ENCODE results near the gene SLC26A11. TPM values are rescaled to one million over a fixed set of nuclear protein-coding genes. Genes with fewer than 3 reads are reported as not detected.

Gene SLC26A11
- total RNA-seq, 1 experiment from 2014 or later = 26.5 TPM

DNA sequence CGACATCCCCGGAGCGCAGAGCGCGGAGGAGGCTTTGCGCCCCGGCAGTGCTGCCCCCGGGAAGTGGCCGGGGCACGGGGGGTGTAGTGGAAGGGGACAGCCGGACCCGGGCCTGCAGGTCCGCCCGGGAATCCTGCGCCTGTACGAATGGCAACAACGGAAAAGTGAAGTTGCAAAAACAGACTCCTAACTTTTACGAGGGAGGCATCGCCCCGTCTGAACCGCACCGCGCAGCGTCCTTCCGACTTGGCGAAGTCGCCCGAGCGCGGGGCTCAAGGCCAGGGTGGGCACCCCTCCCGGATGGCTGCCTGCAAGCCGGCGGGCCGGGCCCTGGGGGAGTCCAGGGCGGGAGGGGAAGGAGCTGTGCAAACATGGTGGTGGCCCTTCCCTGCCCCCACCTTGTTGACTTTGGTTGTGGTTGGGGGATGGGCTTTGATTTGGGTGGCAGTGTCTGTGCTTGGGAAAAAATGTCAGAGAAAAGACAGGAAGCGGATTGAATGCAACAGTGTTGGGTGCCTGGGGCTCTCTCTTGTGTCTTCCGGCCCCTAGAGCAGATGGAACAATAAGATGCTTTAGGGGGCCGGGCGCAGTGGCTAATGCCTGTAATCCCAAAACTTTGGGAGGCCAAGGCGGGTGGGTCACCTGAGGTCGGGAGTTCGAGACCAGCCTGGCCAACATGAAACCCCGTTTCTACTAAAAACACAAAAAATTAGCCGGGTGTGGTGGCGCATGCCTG, 41.1 kb downstream of the SLC26A11 start:
- no peaks in the 10 kb centered on the region for H3K79me2 ChIP-seq (ENCODE audit: insufficient read depth, low read length)
- WGBS (ENCODE audit: extremely low coverage, insufficient read length, low lambda C conversion rate) = no CpG with 5 or more reads among the region's 45 CpGs
- H4K8ac ChIP-seq (replicated peaks; ENCODE audit: insufficient read length, low read depth, low read length) = no peak overlapping the region
- H3K27me3 ChIP-seq (ENCODE audit: insufficient read depth, low read length) = no peaks in the 10 kb centered on the region
- H3K4me2 ChIP-seq (ENCODE audit: insufficient read depth, insufficient read length, low read length) = peak overlapping the region; percentile 31
- Mint-ChIP-seq H3K27ac (peak overlapping the region; percentile 83 to 87 (median 83)), H3K36me3 (ENCODE audit: insufficient read depth in 1 of 3, low read depth in 3 of 3) (peaks cover 12 to 17% (median 13%) of the 10 kb centered on the region in 3 experiments), H3K4me3 (peak overlapping the region; percentile 67 to 88), H3K4me1 (peaks cover 40 to 52% of the 10 kb centered on the region in 2 experiments), H3K9me3 (no peaks in the 10 kb centered on the region; a peak in 1 of 5 replicates), H3K27me3 (ENCODE audit: low read depth) (no peaks in the 10 kb centered on the region)
- no peaks in the 10 kb centered on the region for H4K20me1 ChIP-seq (ENCODE audit: control insufficient read depth, insufficient read depth, insufficient read length)
- no peak overlapping the region for H3K56ac ChIP-seq (ENCODE audit: insufficient read length, low read depth, low read length)
- no peak overlapping the region for H4K5ac ChIP-seq (ENCODE audit: insufficient read length, low read depth, low read length)
- DNase-seq = peak; percentile 95
- no peak overlapping the region for H2BK120ac ChIP-seq (ENCODE audit: low read depth, low read length, poor library complexity, severe bottlenecking)
- H3K23me2 ChIP-seq (ENCODE audit: insufficient read length, low read depth, low read length, poor library complexity, severe bottlenecking) = no peaks in the 10 kb centered on the region
- H3K4ac ChIP-seq (ENCODE audit: low read depth, low read length) = peak overlapping the region; percentile 67; the same call in 1 of the 2 replicates
- H3K18ac ChIP-seq (ENCODE audit: insufficient read length, low read depth, low read length) = peak overlapping the region; percentile 1
- H2BK15ac ChIP-seq (ENCODE audit: low read depth, low read length) = no peak overlapping the region
- no peak overlapping the region for H2BK20ac ChIP-seq (ENCODE audit: low read depth, low read length, poor library complexity, severe bottlenecking)
- H3K9ac ChIP-seq (ENCODE audit: extremely low read depth, insufficient read length, low read length) = peak overlapping the region; percentile 88
- peak overlapping the region; percentile 77 for H3K27ac ChIP-seq (ENCODE audit: insufficient read length, low read depth, low read length)
- no peak overlapping the region for H2AFZ ChIP-seq (ENCODE audit: low read length)
- H3K79me1 ChIP-seq (ENCODE audit: insufficient read depth, low read depth, low read length, poor library complexity, severe bottlenecking) = no peaks in the 10 kb centered on the region
- H2AK5ac ChIP-seq (ENCODE audit: insufficient read length, low read length) = no peak overlapping the region
- H3K4me1 ChIP-seq (ENCODE audit: insufficient read depth, low read length) = peaks cover 10% of the 10 kb centered on the region; the same call in 1 of the 2 replicates
- H3K23ac ChIP-seq (ENCODE audit: insufficient read length, low read depth, low read length) = no peak overlapping the region
- TF ChIP-seq, protein P1, sequence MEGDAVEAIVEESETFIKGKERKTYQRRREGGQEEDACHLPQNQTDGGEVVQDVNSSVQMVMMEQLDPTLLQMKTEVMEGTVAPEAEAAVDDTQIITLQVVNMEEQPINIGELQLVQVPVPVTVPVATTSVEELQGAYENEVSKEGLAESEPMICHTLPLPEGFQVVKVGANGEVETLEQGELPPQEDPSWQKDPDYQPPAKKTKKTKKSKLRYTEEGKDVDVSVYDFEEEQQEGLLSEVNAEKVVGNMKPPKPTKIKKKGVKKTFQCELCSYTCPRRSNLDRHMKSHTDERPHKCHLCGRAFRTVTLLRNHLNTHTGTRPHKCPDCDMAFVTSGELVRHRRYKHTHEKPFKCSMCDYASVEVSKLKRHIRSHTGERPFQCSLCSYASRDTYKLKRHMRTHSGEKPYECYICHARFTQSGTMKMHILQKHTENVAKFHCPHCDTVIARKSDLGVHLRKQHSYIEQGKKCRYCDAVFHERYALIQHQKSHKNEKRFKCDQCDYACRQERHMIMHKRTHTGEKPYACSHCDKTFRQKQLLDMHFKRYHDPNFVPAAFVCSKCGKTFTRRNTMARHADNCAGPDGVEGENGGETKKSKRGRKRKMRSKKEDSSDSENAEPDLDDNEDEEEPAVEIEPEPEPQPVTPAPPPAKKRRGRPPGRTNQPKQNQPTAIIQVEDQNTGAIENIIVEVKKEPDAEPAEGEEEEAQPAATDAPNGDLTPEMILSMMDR (conservative IDR thresholded peaks at IDR 0.05) = no peak
- H3T11ph ChIP-seq (ENCODE audit: low read length) = no peak overlapping the region
- H4K91ac ChIP-seq (ENCODE audit: insufficient read length, low read depth, low read length) = no peak overlapping the region
- H2BK12ac ChIP-seq (ENCODE audit: insufficient read length, low read depth, low read length) = no peak overlapping the region
- no peak overlapping the region for H2BK5ac ChIP-seq (ENCODE audit: insufficient read length, low read length)
- H3K14ac ChIP-seq (ENCODE audit: insufficient read depth, low read length) = peak overlapping the region; percentile 86; the same call in 1 of the 2 replicates
- no peaks in the 10 kb centered on the region for H3K9me3 ChIP-seq (ENCODE audit: control insufficient read depth, low read depth, low read length)
